GM23248 (cell line): ENCODE measurements around the gene ADGRD1. TPM values are rescaled to one million over a fixed set of nuclear protein-coding genes. Genes with fewer than 3 reads are reported as not detected.
"Not testable (repeated sequence)": the region's sequence is repeated elsewhere in the genome, so short reads cannot be mapped to it uniquely, and the experiment has no call there.

ENCODE experiments used
- DNase-seq: peaks from one replicate; pipeline ENCODE4 v3.0.0-alpha.2; 2015
- H2AFZ ChIP-seq: fragments of 200-600 bp; sonication (generic); 2 replicates; pipeline ENCODE4 v1.6.1; 2016; ENCODE audit warnings: antibody characterized with exemption
- H3F3A ChIP-seq: fragments of 200-600 bp; sonication (generic); 2 replicates; pipeline ENCODE4 v1.6.1; 2016; ENCODE audit warnings: mild to moderate bottlenecking, antibody characterized with exemption, mixed run types; ENCODE audit not compliant: insufficient read depth
- H3K27ac ChIP-seq: fragments of 200-600 bp; sonication (generic); 2 replicates; pipeline ENCODE4 v1.5.1; 2016; ENCODE audit warnings: mild to moderate bottlenecking
- H3K27me3 ChIP-seq: fragments of 200-600 bp; sonication (generic); replicated peaks from 2 replicates; pipeline ENCODE4 v1.6.1; 2016; ENCODE audit warnings: mild to moderate bottlenecking; ENCODE audit not compliant: insufficient read depth
- H3K36me3 ChIP-seq: fragments of 200-600 bp; sonication (generic); 2 replicates; pipeline ENCODE4 v1.6.1; 2016; ENCODE audit warnings: low read depth, mild to moderate bottlenecking
- H3K4me1 ChIP-seq: fragments of 200-600 bp; sonication (generic); 2 replicates; pipeline ENCODE4 v1.6.1; 2016; ENCODE audit warnings: mild to moderate bottlenecking; ENCODE audit not compliant: insufficient read depth
- H3K4me2 ChIP-seq: fragments of 200-600 bp; sonication (generic); one replicate; pipeline ENCODE4 v1.6.1; 2016; ENCODE audit warnings: mild to moderate bottlenecking; ENCODE audit not compliant: unreplicated experiment
- H3K4me3 ChIP-seq: fragments of 200-600 bp; sonication (generic); 2 replicates; pipeline ENCODE4 v1.5.1; 2016; ENCODE audit warnings: mild to moderate bottlenecking
- H3K79me2 ChIP-seq: fragments of 200-600 bp; sonication (generic); 2 replicates; pipeline ENCODE4 v1.6.1; 2016; ENCODE audit warnings: mild to moderate bottlenecking; ENCODE audit not compliant: insufficient read depth
- H3K9ac ChIP-seq: fragments of 200-600 bp; sonication (generic); 2 replicates; pipeline ENCODE4 v1.6.1; 2016; ENCODE audit warnings: mild to moderate bottlenecking
- H3K9me2 ChIP-seq: fragments of 200-600 bp; sonication (generic); 2 replicates; pipeline ENCODE4 v1.6.1; 2016; ENCODE audit warnings: mixed run types, mild to moderate bottlenecking, moderate library complexity; ENCODE audit not compliant: insufficient read depth
- H3K9me3 ChIP-seq: fragments of 200-600 bp; sonication (generic); one replicate; pipeline ENCODE4 v1.6.1; 2017; ENCODE audit warnings: low read depth
- H4K20me1 ChIP-seq: fragments of 200-600 bp; sonication (generic); 2 replicates; pipeline ENCODE4 v1.6.0; 2016; ENCODE audit not compliant: insufficient read depth
- EZH2 ChIP-seq: fragments of 200-600 bp; sonication (generic); IDR thresholded peaks from 2 replicates; pipeline ENCODE4 v1.6.1; 2018; ENCODE audit warnings: antibody characterized with exemption, mild to moderate bottlenecking; ENCODE audit not compliant: insufficient read depth, poor library complexity, severe bottlenecking
- EZH2phosphoT487 ChIP-seq: fragments of 200-600 bp; sonication (generic); IDR thresholded peaks from 2 replicates; pipeline ENCODE4 v1.6.1; 2018; ENCODE audit warnings: antibody characterized with exemption, moderate library complexity, mild to moderate bottlenecking, low read depth; ENCODE audit not compliant: insufficient read depth
- WGBS, 2 experiments: methylation state at CpG; one replicate each; pipeline ENCODE4 v1.1.6; 2015 to 2017; ENCODE audit warnings: low lambda C conversion rate in 2 of 2, low coverage in 1 of 2; ENCODE audit errors: missing lambda C conversion rate in 2 of 2; 5-methylcytosine and 5-hydroxymethylcytosine counted together
- in situ Hi-C: fragments of 300-500 bp; cut with MboI; formaldehyde crosslinking; loops from 2 replicates; pipeline ENCODE4 v1.15.0; 2020
- polyA plus RNA-seq: library from polyadenylated mRNA; unstranded; fragments of >200 nt; fragmentation: Nextera tagmentation; extraction: Ambion mirVana; gene quantifications from 2 replicates; pipeline ENCODE4 v1.2.1, GENCODE V29; 2016
- total RNA-seq: library from RNA; depleted of rRNA; stranded (reverse); fragments of >200 nt; shearing (Covaris generic); gene quantifications from 2 replicates; pipeline ENCODE4 v1.2.3, GENCODE V29; 2014

The ADGRD1 gene
- total and polyA plus RNA-seq, 2 experiments from 2014 or later = 7.9 to 11.2 TPM

DNA sequence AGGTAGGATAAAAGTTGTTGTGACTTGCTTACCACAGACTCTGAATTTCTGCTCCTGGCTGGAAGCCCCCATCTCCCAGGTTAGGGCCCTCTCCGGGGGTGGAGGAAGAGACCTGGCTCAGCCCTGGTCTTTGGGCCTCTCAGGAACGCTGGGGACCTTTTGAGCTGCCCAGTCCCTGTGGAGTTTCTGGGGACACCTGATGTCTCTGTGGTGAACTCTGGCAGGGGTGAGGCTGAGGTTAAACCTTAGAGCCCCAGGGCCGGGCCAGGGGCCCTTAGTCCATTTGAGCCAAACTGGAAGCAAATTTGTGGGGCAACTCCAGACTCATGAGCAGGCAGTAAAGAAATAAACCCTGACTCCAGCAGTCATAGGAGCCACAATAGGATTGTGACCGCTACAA lies 112.1 kb downstream of the ADGRD1 start:
- in situ Hi-C loops = no loop called here
- H3K9me2 ChIP-seq = no peaks in the 10 kb centered on the region
- no peaks in the 10 kb centered on the region for H4K20me1 ChIP-seq
- H3K9ac ChIP-seq = no peak overlapping the region
- no peaks in the 10 kb centered on the region for H3K4me1 ChIP-seq
- H3K9me3 ChIP-seq = no peaks in the 10 kb centered on the region
- no peak for TF ChIP-seq EZH2phosphoT487
- H3K4me3 ChIP-seq = no peak overlapping the region
- no peaks in the 10 kb centered on the region for H3K79me2 ChIP-seq
- WGBS, 2 experiments = 69 to 70% methylated on average over 4 of the region's 4 CpGs
- H3K27me3 ChIP-seq = no peaks in the 10 kb centered on the region
- no peaks in the 10 kb centered on the region for H3F3A ChIP-seq
- H3K36me3 ChIP-seq = no peaks in the 10 kb centered on the region
- H2AFZ ChIP-seq = no peak overlapping the region
- DNase-seq = no peak
- no peak overlapping the region for H3K27ac ChIP-seq
- no peak overlapping the region for H3K4me2 ChIP-seq

- H3K9ac ChIP-seq = no peak overlapping the region
- in situ Hi-C loops = no loop called here
- no peaks in the 10 kb centered on the region for H3F3A ChIP-seq
- H4K20me1 ChIP-seq = no peaks in the 10 kb centered on the region
- no peak overlapping the region for H3K4me3 ChIP-seq
- H3K36me3 ChIP-seq = no peaks in the 10 kb centered on the region
- TF ChIP-seq EZH2phosphoT487 = no peak
- no peak for TF ChIP-seq EZH2
- H3K4me1 ChIP-seq = no peaks in the 10 kb centered on the region
- no peaks in the 10 kb centered on the region for H3K9me2 ChIP-seq
- H3K9me3 ChIP-seq = no peaks in the 10 kb centered on the region
- H3K4me2 ChIP-seq = no peak overlapping the region
- no peak overlapping the region for H3K27ac ChIP-seq
- no peak overlapping the region for H2AFZ ChIP-seq
- H3K79me2 ChIP-seq = no peaks in the 10 kb centered on the region
- H3K27me3 ChIP-seq = no peaks in the 10 kb centered on the region
- DNase-seq = no peak
- WGBS, 2 experiments = 76 to 83% methylated on average over 22 to 25 of the region's 27 CpGs
These were observed 112.6 kb downstream of the ADGRD1 start for GRCh38 chr12:131066207-131066885.

DNA sequence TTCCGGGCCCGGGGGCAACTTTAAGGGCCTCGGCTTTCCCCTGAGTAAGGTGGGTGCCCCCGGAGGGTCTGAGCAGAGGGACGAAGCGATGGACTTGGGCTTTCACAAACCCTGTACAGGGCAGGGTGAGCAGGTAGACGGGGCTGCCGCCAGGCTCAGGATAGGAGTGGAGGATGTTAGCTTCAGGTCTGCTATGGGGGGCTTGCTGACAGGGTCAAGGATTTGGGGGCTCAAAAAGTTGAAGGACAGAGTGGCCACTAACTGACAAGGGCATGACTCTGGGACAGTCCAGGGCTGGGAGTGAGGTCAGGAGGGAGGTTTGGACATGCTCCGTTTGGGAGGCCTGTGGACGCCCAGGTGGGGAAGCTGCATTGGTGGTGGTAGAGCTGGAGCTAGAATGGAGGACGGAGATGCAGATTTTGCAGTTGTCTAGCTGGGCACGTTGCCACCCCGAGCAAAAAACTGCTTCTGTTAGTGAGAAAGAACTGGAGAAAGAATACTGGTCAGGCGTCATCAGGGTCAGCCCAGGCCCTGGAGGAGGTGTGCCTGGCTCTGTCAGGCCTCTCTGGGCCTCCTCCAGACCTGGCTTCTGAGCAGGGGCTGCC lies 113.3 kb downstream of the ADGRD1 start:
- no peak overlapping the region for H3K4me3 ChIP-seq

DNA sequence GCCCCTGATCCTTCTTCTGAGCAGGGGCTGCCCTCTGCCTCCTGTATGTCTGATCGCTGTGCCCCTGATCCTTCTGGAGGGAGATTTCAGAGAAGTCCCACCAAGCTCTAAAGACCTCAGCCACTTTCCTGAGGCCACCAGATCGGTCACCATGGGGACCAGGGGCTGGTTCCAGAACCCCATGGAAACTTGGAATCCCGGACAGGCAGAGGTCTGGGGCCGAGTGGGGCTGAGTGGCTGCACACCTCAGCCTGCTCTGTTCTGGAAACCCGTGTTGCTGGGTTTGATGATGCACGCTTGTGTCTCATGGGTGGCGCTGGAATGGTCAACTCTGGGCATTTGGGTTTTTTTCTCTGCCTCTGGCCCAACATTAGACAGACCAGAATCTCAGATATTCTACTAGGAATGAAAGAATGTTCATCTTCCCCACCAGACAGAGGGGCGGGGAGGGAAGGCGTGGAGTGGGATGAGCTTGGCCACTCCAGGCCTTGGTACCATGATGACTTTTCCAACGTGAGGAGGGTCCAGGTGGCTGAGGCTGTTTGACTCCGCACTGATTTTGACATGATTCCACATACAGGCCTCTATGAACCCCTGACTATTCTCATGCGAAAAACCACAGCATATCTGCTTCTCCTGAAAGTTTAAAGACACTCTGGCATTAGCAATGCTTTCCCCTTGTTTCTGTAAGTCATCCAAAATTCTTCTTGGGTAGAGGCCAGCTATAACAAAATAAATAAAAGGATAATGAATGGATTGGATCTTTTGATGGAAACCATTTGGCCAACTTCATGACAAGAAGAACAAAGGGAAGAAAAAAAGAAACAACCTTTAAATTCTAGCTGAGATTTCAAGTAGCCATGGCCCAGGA lies 114.5 kb downstream of the ADGRD1 start:
- H3K9me3 ChIP-seq = no peaks in the 10 kb centered on the region
- no peaks in the 10 kb centered on the region for H3K9me2 ChIP-seq
- H3K36me3 ChIP-seq = no peaks in the 10 kb centered on the region
- no peaks in the 10 kb centered on the region for H3K79me2 ChIP-seq
- in situ Hi-C loops = no loop called here
- H3K4me3 ChIP-seq = no peak overlapping the region
- WGBS, 2 experiments = 47 to 49% methylated on average over 12 of the region's 12 CpGs
- no peaks in the 10 kb centered on the region for H3K4me1 ChIP-seq
- no peaks in the 10 kb centered on the region for H3F3A ChIP-seq
- no peak overlapping the region for H2AFZ ChIP-seq
- H3K4me2 ChIP-seq = no peak overlapping the region
- no peak overlapping the region for H3K9ac ChIP-seq
- no peak overlapping the region for H3K27ac ChIP-seq
- no peaks in the 10 kb centered on the region for H4K20me1 ChIP-seq
- TF ChIP-seq EZH2phosphoT487 (no peak), EZH2 (no peak)
- no peaks in the 10 kb centered on the region for H3K27me3 ChIP-seq
- DNase-seq = no peak

More for the DNA sequence above, 113.3 kb downstream of the ADGRD1 start:
- no peak for DNase-seq
- Histone ChIP-seq H3K9me3 (no peaks in the 10 kb centered on the region), H3K4me2 (no peak overlapping the region), H3K9me2 (no peaks in the 10 kb centered on the region), H3K9ac (no peak overlapping the region), H3F3A (no peaks in the 10 kb centered on the region), H3K4me1 (no peaks in the 10 kb centered on the region), H3K27ac (no peak overlapping the region), H3K36me3 (no peaks in the 10 kb centered on the region), H2AFZ (no peak overlapping the region), H3K27me3 (no peaks in the 10 kb centered on the region), H3K79me2 (no peaks in the 10 kb centered on the region), H4K20me1 (no peaks in the 10 kb centered on the region)
- 57 to 70% methylated on average over 12 to 14 of the region's 14 CpGs for WGBS, 2 experiments
- in situ Hi-C loops = no loop called here
- TF ChIP-seq EZH2phosphoT487 = no peak
- TF ChIP-seq EZH2 = no peak

DNA sequence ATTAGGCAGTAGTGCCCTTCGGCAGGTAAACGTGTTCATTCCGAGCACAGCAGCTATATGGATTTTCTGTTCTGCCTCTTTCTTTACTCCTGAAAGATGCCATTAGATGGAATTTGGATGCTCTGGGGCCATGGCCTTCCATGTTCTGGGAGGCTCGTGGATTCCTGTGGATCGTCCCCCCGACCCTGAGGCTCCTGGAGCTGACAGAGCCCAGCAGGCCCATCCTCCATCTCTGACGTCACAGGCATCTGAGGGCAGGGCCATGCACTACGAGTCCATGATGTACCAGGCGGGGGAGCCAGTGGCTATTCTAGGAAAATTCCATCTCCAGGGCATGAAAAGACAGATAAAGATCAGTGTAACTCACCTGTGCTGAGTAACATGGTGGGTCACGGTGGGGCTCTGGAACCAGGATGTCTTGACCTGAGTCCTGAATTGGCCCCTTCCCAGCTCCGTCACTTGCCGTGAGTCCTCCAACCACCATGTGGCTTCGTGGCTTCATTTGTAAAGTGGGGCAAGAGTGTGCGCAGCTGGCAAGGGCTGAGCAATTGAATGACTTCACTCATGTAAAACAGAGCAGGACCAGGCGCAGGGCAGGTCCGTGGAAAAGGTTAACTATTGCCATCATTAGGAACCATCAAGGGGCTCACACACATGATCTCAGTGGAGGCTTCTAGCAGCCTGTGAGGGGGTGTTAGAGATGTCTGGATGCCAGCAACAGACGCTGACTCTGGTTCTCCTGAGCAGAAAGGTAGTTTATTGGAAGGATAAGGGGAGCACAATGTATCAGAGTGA lies 115.4 kb downstream of the ADGRD1 start:
- not testable (repeated sequence) for H3K4me1 ChIP-seq, H3K9me3 ChIP-seq, H3K4me2 ChIP-seq

GRCh38 chr12:131070136-131070535 lies 116.4 kb downstream of the ADGRD1 start:
- H3K9ac ChIP-seq, H3K9me3 ChIP-seq, in situ Hi-C loops, H3K27ac ChIP-seq, DNase-seq, H2AFZ ChIP-seq, H4K20me1 ChIP-seq, H3K4me1 ChIP-seq, H3K36me3 ChIP-seq, H3K4me3 ChIP-seq, H3K9me2 ChIP-seq, H3K4me2 ChIP-seq, H3K27me3 ChIP-seq, H3F3A ChIP-seq, H3K79me2 ChIP-seq: not testable (repeated sequence)
- WGBS, 2 experiments = 92 to 94% methylated on average over 20 to 21 of the region's 21 CpGs

More for the DNA sequence above, 115.4 kb downstream of the ADGRD1 start:
- H4K20me1 ChIP-seq, H2AFZ ChIP-seq, in situ Hi-C loops, H3K9ac ChIP-seq, DNase-seq, H3K9me2 ChIP-seq, H3K27ac ChIP-seq, H3K4me3 ChIP-seq, H3K36me3 ChIP-seq, H3F3A ChIP-seq, H3K79me2 ChIP-seq, H3K27me3 ChIP-seq: not testable (repeated sequence)
- WGBS, 2 experiments = 77 to 81% methylated on average over 14 of the region's 17 CpGs
